Articular chondrocyte of knee joint (primary cell): Measurements from ENCODE around the gene MIB2. TPM values are rescaled to one million over a fixed set of nuclear protein-coding genes. Genes with fewer than 3 reads are reported as not detected.

ENCODE experiments used
- total RNA-seq: library from RNA; depleted of rRNA; stranded (reverse); fragments of >200 nt; gene quantifications from 2 replicates; pipeline ENCODE4 v1.2.3, GENCODE V29; 2012

MIB2 gene
- 35.7 and 37.9 TPM in 2 replicates for total RNA-seq

DNA sequence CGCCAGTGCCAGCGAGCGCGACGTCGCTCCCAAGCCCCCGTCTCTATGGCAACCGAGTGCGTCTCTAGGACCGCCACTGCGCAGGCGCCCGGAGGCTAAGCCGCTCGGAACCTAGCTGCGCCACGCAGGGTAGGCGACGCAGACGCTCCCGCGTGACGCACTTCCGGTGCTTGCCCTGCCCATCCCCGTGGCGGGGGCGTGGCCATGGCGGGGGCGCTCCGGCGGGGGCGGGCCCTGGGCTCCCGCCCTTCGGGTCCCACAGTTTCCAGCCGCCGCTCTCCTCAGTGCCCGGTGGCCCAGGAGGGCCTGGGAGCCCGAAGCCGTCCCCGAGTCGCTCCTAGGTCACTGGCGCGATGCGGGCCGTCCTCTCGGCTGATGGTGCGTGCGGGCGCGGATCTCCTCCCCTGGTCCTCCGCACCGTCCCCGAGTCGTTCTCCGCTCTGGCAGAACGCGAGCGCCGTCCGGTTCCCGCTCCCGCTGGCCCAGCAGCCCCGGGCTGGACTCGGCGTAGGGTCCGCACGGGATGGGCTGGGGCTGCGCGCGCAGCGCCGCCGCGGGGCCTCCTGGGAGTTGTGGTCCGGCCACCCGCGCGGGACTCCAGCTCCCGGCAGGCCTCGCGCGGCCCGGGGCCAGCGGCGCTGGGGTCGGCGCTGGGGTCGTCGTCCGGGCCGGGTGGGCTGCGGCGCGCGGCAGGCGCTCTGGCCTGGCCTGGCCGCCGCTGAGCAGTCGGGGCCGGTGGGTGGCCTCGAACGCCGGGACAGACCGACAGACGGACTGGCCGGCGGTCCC is at the start of gene MIB2:
TSS of gene MIB2 (plus strand) at position 245 of the 789 bp plus-strand sequence. CDS start 7,953 bp downstream, outside the sequence.

DNA sequence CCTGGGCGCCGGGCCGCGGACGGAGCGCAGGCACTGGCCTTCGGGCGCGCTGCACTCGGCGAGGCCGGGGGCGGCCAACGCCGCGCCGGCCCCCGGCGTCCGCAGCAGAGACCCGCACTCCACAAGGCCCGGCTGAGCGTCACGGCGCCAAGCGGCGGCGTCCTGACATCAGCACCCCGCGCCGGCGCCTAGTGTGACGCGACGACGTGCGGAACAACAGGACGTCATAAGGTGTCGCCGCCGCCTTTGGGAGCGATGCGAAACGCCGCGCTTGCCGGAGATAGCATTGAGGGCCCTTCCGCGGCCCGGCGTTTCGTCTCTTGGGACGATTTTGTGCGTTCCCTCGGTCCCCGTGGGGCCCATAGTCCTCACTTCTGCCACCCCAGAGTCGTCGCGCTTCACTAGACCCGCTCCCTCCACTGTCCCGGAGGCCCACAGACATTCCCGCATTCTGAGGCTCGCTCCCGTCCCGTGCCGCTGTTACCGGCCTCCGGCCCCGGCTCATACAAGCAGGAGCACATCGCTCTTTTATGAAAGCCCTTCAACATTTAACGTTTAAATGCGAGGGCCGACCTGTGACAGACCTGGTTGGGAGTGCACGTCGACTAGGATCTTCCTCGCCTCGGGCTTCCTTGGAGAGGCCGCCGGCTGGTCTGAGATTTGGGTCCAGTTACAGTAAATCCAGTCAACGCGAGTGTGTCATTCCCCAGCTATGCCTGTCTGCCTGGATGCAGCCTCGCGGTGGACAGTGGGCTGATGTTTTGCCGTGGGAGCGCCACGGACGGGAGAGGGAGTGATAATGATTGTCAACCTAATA is 40.4 kb upstream of the MIB2 start, which contains the start of gene SSU72:
TSS of gene SSU72 (minus strand) at position 143 of the 817 bp plus-strand sequence. CDS start 306 bp downstream, outside the sequence.

DNA sequence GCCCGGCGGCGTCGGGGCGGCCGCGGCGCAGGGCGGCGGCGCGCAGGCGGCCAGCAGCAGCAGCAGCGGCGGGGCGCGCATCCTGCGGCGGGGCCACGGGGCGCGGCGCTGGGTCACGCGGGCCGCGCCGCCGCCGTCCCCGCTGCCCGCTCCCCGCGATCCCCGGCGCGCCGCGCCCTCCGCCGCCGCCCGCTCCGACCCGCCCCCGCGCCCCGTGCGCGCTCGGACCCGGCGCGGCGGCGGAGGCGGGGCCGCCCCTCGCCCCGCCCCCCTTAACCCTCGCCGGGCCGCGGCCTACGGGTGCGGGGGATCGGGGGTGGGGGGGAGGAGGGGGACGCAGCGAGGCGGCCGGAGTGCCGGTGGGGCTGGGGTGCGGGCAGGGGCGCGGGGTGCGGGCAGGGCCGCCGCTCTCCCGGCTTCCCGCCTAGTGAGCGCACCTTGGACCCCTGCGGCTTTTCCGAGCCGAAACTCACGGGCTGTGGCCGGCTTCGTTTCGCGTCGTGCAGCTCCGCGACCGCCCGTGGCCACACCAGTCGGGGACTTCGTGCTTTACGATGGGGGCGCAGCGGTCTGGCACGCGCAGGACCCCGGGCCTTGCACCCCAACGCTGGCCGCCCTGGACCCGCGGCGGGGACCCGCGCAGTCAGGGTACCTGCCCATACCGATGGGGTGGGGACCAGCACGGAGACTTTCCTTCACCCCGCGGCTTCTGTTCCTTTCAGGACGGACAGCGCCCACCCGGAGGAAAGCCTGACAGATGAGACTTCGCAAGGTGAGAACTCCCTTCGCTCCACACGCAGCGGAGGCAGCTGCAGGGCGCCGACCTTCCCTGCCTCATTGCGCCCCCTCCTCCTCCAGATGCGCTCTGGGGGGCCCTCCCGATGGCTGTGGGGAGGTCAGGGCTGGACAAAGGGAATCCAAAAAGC is 15.1 kb upstream of the MIB2 start, which contains the start of gene FNDC10:
TSS of gene FNDC10 (minus strand) at position 201 of the 926 bp plus-strand sequence. CDS start at position 81, 120 bp downstream.

DNA sequence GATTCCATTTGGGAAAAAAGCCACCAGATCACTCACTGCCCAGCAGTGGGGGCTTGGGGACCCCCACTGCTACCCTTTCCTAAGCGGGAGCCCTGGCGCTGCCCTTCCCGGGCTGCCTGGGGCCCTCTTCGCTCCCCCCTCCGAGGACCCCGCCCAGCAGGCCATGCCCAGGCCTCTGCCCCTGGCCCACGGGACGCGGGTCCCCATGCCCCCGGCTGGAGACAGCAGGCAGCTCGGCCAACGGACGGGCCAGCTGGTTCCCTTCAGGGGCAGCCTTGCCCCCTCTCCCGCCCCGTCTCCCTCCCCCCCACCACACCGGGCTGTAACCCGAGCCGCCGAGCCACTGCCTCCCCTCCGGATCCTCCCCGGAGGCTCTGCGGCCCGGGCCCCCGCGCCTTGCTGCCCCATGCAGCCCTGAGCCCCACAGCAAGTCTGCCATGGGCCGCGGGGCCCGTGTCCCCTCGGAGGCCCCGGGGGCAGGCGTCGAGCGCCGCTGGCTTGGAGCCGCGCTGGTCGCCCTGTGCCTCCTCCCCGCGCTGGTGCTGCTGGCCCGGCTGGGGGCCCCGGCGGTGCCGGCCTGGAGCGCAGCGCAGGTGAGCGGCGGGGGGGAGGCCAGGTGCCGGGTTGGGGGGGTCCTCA is 16.6 kb downstream of the MIB2 start, which contains the start of gene MMP23B:
TSS of gene MMP23B (plus strand) at position 392 of the 639 bp plus-strand sequence. CDS start at position 438, 46 bp downstream.

DNA sequence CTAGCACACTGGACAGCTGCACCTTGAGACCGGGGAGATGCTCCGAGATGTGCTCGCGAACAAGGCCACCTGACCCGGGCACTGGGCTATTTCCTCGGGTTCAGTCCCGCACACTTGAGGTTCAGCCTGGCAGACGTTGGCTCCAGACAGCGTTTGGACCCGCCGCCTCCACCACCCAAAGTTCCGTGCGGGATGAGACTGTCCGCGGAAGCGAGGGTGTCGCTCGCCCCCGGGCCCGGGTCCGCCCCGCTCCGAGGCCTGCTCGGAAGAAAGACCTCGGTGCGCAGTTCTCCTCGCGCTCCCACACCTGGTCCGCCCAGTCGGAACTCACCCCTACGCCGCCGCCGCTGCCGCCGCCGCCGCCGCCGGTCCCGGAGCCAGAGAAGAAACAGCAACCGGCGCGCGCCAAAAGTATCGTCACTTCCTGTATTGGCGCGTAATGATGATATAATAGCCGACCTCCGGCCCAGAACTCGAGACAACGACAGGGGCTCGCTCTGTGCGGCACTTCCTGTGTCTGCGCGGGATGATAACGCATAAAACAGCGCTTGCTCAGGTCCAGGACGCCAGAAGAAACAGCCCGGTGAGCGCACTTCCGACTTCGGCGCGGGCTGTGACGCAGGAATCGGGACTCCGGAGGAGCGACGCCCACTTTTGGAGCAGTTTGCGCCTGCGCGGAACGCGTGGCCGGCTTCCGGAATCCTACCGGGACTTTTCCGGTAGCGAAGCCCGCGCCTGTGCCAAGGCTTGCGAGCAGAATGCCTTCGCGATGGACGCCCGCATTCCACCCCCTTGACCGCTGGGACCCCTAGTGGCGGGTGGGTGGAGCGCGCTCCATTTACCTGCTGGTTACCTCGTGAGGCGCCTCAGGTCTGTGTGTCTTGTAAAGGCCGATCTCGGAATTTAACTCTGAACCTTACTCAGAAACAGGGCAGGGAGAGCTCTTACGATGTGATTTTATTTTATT is 43.6 kb downstream of the MIB2 start, which contains the start of gene CDK11B:
TSS of gene CDK11B (minus strand) at position 422 of the 967 bp plus-strand sequence. CDS start 1,519 bp downstream, outside the sequence.

Other genes starting within 250 kb of the MIB2 start
- gene AURKAIP1, start 240.3 kb upstream of the MIB2 start, total RNA-seq: 60.2 and 63.8 TPM in 2 replicates
- gene CCNL2, start 216.2 kb upstream of the MIB2 start, total RNA-seq: 111 and 123 TPM in 2 replicates
- 96.8 and 105 TPM in 2 replicates for gene MRPL20, start 208.2 kb upstream of the MIB2 start, total RNA-seq
- 1.7 and 2.9 TPM in 2 replicates for gene ANKRD65, start 194.2 kb upstream of the MIB2 start, total RNA-seq
- 2.6 and 4.1 TPM in 2 replicates for gene VWA1, start 179.8 kb upstream of the MIB2 start, total RNA-seq
- under 0.01 and 0.13 TPM in 2 replicates for gene ATAD3C, start 165.8 kb upstream of the MIB2 start, total RNA-seq
- 5.4 and 8.6 TPM in 2 replicates for gene ATAD3B, start 143.7 kb upstream of the MIB2 start, total RNA-seq
- 7.9 and 21.6 TPM in 2 replicates for gene ATAD3A, start 103.3 kb upstream of the MIB2 start, total RNA-seq
- 2.2 and 3.2 TPM in 2 replicates for gene TMEM240, start 74.9 kb upstream of the MIB2 start, total RNA-seq
- gene SSU72, start 40.6 kb upstream of the MIB2 start, total RNA-seq: 54.5 TPM in 2 replicates
- gene FNDC10, start 15.4 kb upstream of the MIB2 start, total RNA-seq: 2.1 and 3.1 TPM in 2 replicates
- gene MMP23B, start 16.7 kb downstream of the MIB2 start, total RNA-seq: 0.52 TPM in 1 of 2 replicates, not detected in the other
- gene CDK11B, start 43.5 kb downstream of the MIB2 start, total RNA-seq: 8.2 and 8.5 TPM in 2 replicates
- gene SLC35E2B, start 77.3 kb downstream of the MIB2 start, total RNA-seq: 32.3 and 39.0 TPM in 2 replicates
- gene CDK11A, start 108.9 kb downstream of the MIB2 start, total RNA-seq: 7.5 and 19.1 TPM in 2 replicates
- gene NADK, start 163.0 kb downstream of the MIB2 start, total RNA-seq: 39.5 and 47.7 TPM in 2 replicates